ENCODE data around the gene UTS2. TPM values are rescaled to one million over a fixed set of nuclear protein-coding genes. Genes with fewer than 3 reads are reported as not detected.

Gene UTS2
- polyA plus RNA-seq, 3 donors: 0.11 TPM; not detected in 2

DNA sequence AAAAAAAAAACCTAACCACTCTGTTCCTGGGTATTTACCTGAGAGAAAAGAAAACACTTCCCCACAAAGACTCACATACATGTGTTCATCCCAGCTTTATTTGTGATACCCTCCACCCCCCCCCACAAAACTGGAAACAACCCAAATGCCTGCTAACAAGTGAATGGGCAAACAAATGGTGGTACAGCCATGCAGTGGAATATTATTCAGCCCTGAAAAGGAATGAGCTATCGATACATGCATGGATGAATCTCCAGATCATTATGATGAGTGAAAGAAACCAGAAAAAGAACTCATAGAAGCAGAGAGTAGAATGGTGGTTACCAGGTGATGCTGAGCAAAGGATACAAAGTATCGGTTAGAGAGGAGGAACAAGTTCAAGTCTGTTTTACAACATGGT, 38.0 kb upstream of the UTS2 start:
- TF ChIP-seq CTCF (IDR thresholded peaks at IDR 0.05): no peak
- no peaks in the 10 kb centered on the region for H3K79me2 ChIP-seq (ENCODE audit: insufficient read depth, low read length)
- H3K4me3 ChIP-seq (replicated peaks in 1 of 3; ENCODE audit: low read depth in 2 of 3, low read length in 3 of 3): no peak overlapping the region
- H3K9me3 ChIP-seq (replicated peaks in 1 of 2; ENCODE audit: control insufficient read depth in 1 of 2, insufficient read depth in 1 of 2, low read length in 2 of 2): no peaks in the 10 kb centered on the region
- no peak overlapping the region for H3K27ac ChIP-seq (ENCODE audit: low read depth in 1 of 2, low read length in 2 of 2)
- intact Hi-C loops (cut with micrococcal nuclease): loop anchor here in 1 of 2 donors (10.0 kb wide), 1 partner anchor 226 kb away; no protein-coding TSS in a partner anchor
- H2AFZ ChIP-seq (ENCODE audit: insufficient read depth, low read depth, low read length, poor library complexity, severe bottlenecking): no peak overlapping the region
- Mint-ChIP-seq H3K27me3 (ENCODE audit: low read depth in 3 of 3) (peaks cover 7 to 12% (median 11%) of the 10 kb centered on the region in 3 donors), H3K27ac (no peak overlapping the region), H3K36me3 (no peaks in the 10 kb centered on the region), H3K4me3 (no peak overlapping the region), H3K4me1 (peaks cover 12% of the 10 kb centered on the region), H3K9me3 (peaks cover 0 to 4% (median 2%) of the 10 kb centered on the region in 7 donors)
- peaks cover 11% of the 10 kb centered on the region in 2 donors for H3K4me1 ChIP-seq (ENCODE audit: control insufficient read depth in 1 of 2, insufficient read depth in 2 of 2, low read length in 2 of 2)
- no peak for DNase-seq
- H3K36me3 ChIP-seq (replicated peaks in 1 of 2; ENCODE audit: control insufficient read depth in 1 of 2, insufficient read depth in 2 of 2, low read length in 2 of 2): no peaks in the 10 kb centered on the region
- peaks cover 0 to 2% of the 10 kb centered on the region in 2 donors for H3K27me3 ChIP-seq (ENCODE audit: control insufficient read depth in 2 of 2, insufficient read depth in 2 of 2, low read length in 2 of 2)
- no peaks in the 10 kb centered on the region for H4K20me1 ChIP-seq (ENCODE audit: insufficient read depth, low read length)
- H3K9ac ChIP-seq (ENCODE audit: insufficient read depth, low read length, poor library complexity, severe bottlenecking): no peak overlapping the region
- WGBS (ENCODE audit: insufficient coverage): 100% methylated on average over 2 of the region's 2 CpGs
- H3K4me2 ChIP-seq (replicated peaks; ENCODE audit: extremely low read depth, low read length, poor library complexity, severe bottlenecking): no peak overlapping the region

DNA sequence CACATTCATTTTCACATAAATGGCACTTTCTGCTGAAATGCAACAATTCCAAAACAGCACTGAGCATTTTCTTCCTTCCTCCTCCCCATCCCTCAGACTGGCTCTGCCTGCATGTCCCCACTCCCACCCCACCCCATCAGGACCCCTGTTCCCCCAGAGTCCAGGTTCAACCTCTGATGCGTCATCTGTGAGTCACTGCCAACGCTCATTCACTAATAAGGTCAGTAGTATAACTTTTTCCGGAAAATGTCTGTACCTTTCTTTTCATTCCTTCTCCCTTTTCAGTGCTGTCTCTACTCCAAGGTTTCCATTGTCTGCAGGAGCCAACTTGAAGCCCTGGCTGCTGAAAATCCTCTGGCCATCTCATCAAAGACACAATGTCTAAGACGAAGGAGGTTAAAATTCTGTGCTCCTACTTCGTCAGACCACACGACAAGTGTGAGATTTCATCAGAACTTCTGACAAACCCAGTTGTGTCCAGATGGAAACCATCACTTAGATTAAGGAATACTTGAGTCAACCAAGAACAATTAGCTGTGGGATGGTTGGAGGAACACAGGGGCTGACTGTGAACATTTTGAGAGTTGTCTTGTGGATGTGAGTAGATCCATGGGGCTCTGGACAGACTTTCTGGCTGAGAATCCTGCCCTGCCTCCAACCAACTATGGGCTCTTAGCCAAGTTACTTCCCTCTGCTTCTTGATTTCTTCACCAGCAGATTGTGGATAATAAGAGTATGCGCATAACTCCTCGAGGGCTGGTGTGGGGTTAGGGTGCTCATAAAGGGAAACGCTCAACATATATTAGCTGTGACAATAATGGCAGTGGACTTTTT, 35.6 kb upstream of the UTS2 start:
- intact Hi-C loops (cut with micrococcal nuclease): no loop called here
- Mint-ChIP-seq H3K4me3 (peak overlapping the region in 1 of 2 donors; percentile 17), H3K27ac (no peak overlapping the region), H3K36me3 (no peaks in the 10 kb centered on the region), H3K9me3 (peaks cover 3 to 11% (median 5%) of the 10 kb centered on the region in 7 donors), H3K4me1 (peaks cover 16% of the 10 kb centered on the region), H3K27me3 (ENCODE audit: low read depth in 3 of 3) (peaks cover 7 to 20% (median 11%) of the 10 kb centered on the region in 3 donors)
- WGBS (ENCODE audit: insufficient coverage): 86% methylated on average over 7 of the region's 9 CpGs
- Histone ChIP-seq H3K4me1 (ENCODE audit: control insufficient read depth in 1 of 2, insufficient read depth in 2 of 2, low read length in 2 of 2) (peaks cover 12% of the 10 kb centered on the region in 2 donors), H3K36me3 (replicated peaks in 1 of 2; ENCODE audit: control insufficient read depth in 1 of 2, insufficient read depth in 2 of 2, low read length in 2 of 2) (no peaks in the 10 kb centered on the region), H3K9me3 (replicated peaks in 1 of 2; ENCODE audit: control insufficient read depth in 1 of 2, insufficient read depth in 1 of 2, low read length in 2 of 2) (peaks cover 0 to 4% of the 10 kb centered on the region in 2 donors), H3K4me2 (replicated peaks; ENCODE audit: extremely low read depth, low read length, poor library complexity, severe bottlenecking) (no peak overlapping the region), H4K20me1 (ENCODE audit: insufficient read depth, low read length) (no peaks in the 10 kb centered on the region), H3K27me3 (ENCODE audit: control insufficient read depth in 2 of 2, insufficient read depth in 2 of 2, low read length in 2 of 2) (peaks cover 0 to 7% of the 10 kb centered on the region in 2 donors), H3K79me2 (ENCODE audit: insufficient read depth, low read length) (no peaks in the 10 kb centered on the region), H3K4me3 (replicated peaks in 1 of 3; ENCODE audit: low read depth in 2 of 3, low read length in 3 of 3) (no peak overlapping the region), H2AFZ (ENCODE audit: insufficient read depth, low read depth, low read length, poor library complexity, severe bottlenecking) (no peak overlapping the region), H3K27ac (ENCODE audit: low read depth in 1 of 2, low read length in 2 of 2) (no peak overlapping the region), H3K9ac (ENCODE audit: insufficient read depth, low read length, poor library complexity, severe bottlenecking) (no peak overlapping the region)
- no peak for TF ChIP-seq CTCF (IDR thresholded peaks at IDR 0.05)
- no peak for DNase-seq
